T-helper 22 cell (primary cell): ENCODE measurements around the gene CEBPZ.
"Not testable (repeated sequence)": the region's sequence is repeated elsewhere in the genome, so short reads cannot be mapped to it uniquely, and the experiment has no call there.

Experiments
- DNase-seq: peaks from one replicate; pipeline ENCODE4 v3.0.0-alpha.2; 2020; ENCODE audit warnings: low read depth

CEBPZ gene

GRCh38 chr2:37231241-37232130 is at the start of gene CEBPZ, which contains the start of gene NDUFAF7:
Gene CEBPZ (minus strand): TSS chr2:37231596. CDS start chr2:37231567, 29 bp downstream.
Gene NDUFAF7 (plus strand): TSS chr2:37231658. CDS start chr2:37231706, 48 bp downstream.
- DNase-seq: peak; percentile 83

- DNase-seq: no peak
Measured at GRCh38 chr2:37276291-37276690, 44.9 kb upstream of the CEBPZ start.

- no peak for DNase-seq
Measured at GRCh38 chr2:37274359-37274965, 43.1 kb upstream of the CEBPZ start.

- no peak for DNase-seq
Measured at GRCh38 chr2:37271376-37272067, 40.1 kb upstream of the CEBPZ start.

- DNase-seq: no peak
Measured at GRCh38 chr2:37268111-37268510, 36.7 kb upstream of the CEBPZ start.

GRCh38 chr2:37267685-37268084 is 36.3 kb upstream of the CEBPZ start:
- DNase-seq: no peak

- no peak for DNase-seq
Measured at GRCh38 chr2:37263839-37264238, 32.4 kb upstream of the CEBPZ start.

GRCh38 chr2:37262522-37262921 is 31.1 kb upstream of the CEBPZ start:
- no peak for DNase-seq

GRCh38 chr2:37250869-37251740 is 19.7 kb upstream of the CEBPZ start:
- DNase-seq: no peak

GRCh38 chr2:37246205-37246604 is 14.8 kb upstream of the CEBPZ start:
- DNase-seq: no peak

- no peak for DNase-seq
Measured at GRCh38 chr2:37244755-37245154, 13.4 kb upstream of the CEBPZ start.

- DNase-seq: no peak
Measured at GRCh38 chr2:37244017-37244416, 12.6 kb upstream of the CEBPZ start.

GRCh38 chr2:37243435-37243834 is 12.0 kb upstream of the CEBPZ start:
- DNase-seq: no peak

- DNase-seq: no peak
Measured at GRCh38 chr2:37232131-37232933, 936 bp upstream of the CEBPZ start.

GRCh38 chr2:37230581-37230980 is 815 bp downstream of the CEBPZ start:
- no peak for DNase-seq

GRCh38 chr2:37228788-37229187 is 2.6 kb downstream of the CEBPZ start:
- DNase-seq: no peak

- no peak for DNase-seq
Measured at GRCh38 chr2:37226863-37227262, 4.5 kb downstream of the CEBPZ start.

- DNase-seq: not testable (repeated sequence)
Measured at GRCh38 chr2:37225129-37225528, 6.3 kb downstream of the CEBPZ start.

GRCh38 chr2:37224063-37224462 is 7.3 kb downstream of the CEBPZ start:
- no peak for DNase-seq

GRCh38 chr2:37223131-37223530 is 8.3 kb downstream of the CEBPZ start:
- no peak for DNase-seq

- DNase-seq: no peak
Measured at GRCh38 chr2:37219046-37219445, 12.3 kb downstream of the CEBPZ start.
